Stimulated activated CD8-positive, alpha-beta memory T cell treated with anti-CD3 and anti-CD28 coated beads, Interleukin-7, amount 100 ng/mL, for 48 hours (primary cell): ENCODE data around the gene UNCX.

ENCODE experiments used
- DNase-seq, 2 donors: peaks; one replicate each; pipeline ENCODE4 v3.0.0-alpha.2; 2020; ENCODE audit warnings: low read depth in 1 of 2; ENCODE audit errors: extremely low read depth in 1 of 2

Gene UNCX

GRCh38 chr7:1214516-1214915 lies 18.2 kb upstream of the UNCX start:
- DNase-seq, result no peak

DNA sequence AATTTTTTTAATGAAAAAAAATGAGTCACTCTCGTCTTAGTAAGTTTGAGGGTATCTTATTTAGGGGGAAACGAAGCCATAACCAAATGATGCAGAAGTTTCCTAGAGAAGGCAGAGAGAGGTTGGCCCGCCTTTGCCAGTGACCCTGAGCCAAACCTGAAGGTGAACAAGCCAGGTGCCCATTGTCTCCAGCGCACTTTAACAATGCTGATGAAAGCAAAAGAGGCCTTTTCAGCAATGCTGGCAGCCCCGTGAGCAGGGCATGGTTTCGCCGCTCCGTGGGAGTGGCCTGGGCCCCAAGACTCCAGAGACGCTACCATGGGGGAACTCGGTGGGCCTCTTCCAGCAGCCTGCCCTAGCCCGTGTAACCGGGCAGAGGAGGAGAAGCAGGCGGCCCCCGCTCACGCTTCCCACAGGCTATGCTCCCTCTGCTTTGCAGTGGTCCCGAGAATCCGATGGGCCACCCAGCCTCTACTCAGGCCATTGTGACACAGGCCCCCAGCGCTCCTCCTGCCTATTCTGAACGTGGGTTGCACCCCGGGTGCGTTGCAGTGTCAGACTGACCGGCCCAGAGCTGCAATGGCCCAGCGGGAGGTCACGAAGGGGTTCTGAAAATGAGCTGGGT lies 14.0 kb upstream of the UNCX start:
- DNase-seq, result no peak

- DNase-seq, result no peak
Measured at GRCh38 chr7:1219498-1219897, 13.2 kb upstream of the UNCX start.

DNA sequence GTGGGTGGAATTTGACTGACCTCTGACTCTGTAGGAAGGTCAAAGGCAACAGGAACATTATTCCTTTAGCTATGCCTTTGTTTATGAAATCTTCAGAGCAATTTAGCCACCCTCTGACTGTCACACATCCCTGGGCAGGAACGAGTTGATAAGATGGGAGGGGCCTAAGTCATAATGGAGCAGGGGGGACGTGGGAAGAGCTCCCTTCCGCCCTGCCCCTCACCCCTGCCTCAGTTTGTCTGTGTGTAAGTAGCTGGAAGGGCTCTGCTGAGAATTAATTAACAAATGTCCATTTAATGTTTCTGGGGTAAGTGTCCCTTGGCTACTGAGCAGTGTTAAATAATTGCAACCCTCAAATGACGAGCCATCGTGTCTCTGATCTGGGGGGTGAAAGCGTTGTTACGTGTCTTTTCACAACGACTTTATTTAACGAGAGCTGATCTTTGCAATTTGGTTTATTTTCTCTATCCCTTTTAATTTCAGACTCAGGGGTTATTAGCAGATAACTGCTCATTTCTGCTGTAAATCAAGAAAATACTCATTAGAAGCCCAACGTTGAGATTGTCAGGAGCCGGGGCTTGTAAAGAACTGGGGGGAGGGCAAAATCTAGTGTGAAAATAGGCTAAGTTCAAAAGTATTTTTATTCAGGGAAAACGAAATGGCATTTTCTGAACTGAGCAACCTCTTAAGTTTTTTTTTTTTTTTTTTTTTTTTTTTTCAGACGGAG lies 12.5 kb upstream of the UNCX start:
- DNase-seq, result no peak

DNA sequence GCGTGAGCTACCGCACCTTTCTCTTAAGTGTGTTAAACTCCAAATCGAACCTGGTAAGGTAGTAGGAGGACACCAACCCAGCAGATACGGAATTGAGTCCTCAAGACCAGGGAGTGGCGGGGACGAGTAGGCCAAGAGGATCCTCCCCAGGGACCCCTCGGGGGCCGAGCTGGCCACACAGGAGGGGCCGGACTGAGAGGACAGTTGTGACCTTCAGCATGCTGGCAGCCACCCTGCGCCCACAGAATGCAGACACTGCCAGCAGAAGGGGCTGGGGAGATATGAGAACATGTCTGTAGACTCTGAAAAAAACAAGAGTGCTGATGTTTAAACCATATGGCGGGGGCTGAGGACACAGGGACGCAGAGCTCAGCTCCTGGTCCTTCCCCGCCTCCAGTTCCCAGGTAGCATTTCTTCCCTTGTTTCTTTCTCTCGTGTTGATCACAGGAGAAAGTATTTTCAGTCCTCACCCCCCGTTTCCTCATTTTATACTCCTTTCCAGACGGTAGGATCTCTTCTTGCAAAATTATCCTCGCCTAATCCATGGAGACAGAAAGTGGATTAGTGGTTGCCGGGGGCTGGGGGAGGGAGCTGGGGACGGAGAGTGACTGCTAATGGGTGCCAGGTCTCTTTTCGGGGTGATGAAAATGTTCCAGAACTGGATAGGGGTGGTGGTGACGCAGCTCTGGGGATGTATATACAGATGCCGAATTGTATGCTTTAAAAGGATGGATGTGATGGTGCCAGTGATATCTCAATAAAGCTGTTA lies 11.5 kb upstream of the UNCX start:
- no peak for DNase-seq

DNA sequence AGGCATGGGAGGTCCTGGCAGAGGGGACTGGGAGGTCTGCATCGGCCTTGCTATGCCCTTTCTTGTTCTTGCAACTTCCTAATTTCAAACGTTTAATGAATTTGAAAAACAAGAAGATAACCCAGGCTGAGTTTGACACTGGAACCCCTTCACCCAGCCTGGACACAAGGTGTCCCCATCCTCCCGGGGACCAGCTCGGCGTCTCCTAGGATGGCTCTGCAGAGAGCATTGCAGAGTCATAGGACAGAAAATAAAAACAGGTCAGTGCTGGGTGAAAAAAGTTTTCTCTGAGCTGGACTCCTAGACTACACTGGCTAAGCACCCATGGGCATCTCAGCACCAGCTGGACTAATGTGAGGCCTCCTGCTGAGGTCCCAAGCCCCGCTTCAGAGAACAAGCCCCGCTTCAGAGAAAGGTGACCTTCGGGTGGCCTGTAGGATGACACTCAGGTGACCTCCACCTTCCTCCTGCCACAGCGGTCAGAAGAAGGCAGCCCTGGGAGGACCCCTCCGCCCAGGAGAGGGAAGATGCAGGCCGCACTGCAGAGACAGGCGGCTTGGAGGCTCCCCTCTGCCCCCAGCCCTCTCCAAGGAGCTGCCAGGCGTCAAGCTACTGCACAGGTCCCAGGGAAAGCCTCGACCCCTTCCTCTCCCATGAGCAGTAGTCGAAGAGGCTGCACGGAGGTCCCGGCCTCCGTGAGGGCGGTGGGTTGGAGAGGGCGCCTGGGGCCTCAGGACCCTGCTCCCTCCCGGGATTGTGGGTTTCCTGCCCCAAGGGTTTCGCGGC lies 9.3 kb upstream of the UNCX start:
- DNase-seq, result no peak

DNA sequence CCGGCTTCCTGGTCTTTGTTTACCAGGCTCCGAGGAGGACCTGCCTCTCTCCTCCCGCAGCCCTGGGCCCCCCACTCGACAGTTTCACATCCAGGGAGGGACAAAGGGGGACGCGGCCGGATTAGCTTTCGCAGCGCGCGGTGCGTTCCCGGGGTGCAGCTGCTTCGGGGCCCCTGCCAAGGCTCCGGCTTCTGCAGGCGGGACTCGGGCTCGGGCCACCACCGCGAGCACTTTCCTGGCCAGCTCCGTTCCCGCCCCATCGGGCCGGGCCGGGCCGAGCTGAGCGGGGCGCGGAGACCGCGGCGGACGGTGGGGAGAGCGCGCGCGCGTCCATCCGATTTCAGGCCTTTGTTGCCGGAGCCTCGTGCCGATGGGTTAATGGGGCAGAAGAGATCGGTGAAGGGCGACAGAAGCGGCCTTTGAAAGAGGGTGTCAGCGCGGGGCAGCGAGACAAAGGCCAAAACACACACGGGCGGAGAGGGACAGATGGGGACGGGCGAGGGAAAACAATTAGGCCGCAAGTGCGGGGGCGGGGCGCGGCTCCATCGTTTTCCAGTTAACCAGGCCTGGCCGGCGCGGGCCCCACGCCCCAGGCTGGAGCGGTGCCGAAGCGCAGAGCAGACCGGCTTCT lies 8.5 kb upstream of the UNCX start:
- DNase-seq, result no peak

- DNase-seq, result no peak
Measured at GRCh38 chr7:1225030-1225429, 7.6 kb upstream of the UNCX start.

GRCh38 chr7:1225441-1226185 lies 7.1 kb upstream of the UNCX start:
- DNase-seq, result no peak

- no peak for DNase-seq
Measured at GRCh38 chr7:1226186-1226901, 6.3 kb upstream of the UNCX start.

DNA sequence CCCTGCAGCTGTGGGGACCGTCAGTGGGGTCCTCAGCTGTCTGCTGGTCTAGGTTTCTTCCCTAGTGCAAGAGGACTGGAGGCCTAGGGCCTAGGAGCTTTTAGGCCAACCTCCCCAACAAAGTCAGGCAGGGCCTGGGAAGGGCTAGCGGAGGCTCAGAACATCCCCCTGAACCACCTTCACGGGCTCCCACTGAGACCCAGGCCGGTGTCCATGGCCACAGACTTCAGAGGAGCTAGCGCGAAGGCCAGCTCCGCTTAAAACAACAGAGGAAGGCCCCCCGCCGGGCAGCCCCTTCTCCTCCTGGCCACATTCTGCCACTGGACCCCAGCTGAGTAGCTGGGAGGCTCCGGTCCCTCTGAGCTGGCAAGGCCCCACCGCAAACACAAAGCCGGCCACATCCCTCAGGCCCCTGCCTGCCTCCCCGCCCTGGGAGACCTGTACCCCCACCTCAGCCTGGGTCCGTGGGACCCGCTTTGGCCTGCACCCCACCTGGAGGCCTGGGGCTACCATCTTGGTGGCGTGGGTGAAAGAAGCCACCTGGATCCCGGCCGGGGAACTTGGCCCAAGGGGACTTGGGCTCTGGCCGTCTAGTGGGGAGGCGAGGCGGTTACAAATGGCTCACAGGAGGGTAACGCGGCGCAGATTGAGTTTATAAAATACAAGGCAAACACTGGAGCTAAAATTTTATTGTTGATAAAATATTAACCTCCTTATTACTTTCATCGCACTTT lies 5.4 kb upstream of the UNCX start:
- no peak for DNase-seq

DNA sequence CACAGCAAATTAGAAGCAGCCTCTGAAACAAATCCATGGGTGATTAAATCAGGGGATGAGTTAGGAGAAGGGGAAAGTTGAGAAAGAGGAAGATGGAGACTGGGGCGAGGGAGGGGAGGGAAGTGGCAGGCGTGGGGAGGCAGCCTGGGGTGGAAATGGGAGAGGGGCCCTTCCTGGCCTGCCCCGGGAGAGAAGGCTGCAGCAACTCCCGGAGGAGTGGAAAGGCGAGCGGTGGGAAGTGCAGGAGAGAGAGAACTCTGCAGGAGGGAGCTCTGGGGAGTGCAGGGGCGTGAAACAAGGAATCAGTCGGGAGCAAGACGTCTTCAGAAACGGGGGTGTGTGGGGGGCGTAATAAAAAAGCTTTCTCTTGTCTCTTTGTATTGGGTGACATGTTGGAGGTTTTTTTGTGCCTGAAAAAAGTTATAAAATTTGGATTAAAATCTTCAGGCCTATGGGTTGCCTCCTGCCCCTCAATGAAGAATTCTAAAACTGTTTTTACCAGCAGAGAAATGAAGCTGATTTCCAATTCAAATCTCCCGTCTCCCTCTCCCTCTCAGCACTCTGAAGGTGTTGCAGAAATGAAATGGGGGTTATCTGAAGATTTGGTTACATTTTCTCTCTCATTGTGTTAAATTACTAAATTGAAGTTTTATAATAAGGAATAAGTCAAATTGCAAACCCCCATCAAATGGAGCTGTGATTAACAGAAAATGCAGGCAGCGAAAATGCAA lies 4.7 kb upstream of the UNCX start:
- no peak for DNase-seq

- no peak for DNase-seq
Measured at GRCh38 chr7:1228545-1229201, 4.0 kb upstream of the UNCX start.

DNA sequence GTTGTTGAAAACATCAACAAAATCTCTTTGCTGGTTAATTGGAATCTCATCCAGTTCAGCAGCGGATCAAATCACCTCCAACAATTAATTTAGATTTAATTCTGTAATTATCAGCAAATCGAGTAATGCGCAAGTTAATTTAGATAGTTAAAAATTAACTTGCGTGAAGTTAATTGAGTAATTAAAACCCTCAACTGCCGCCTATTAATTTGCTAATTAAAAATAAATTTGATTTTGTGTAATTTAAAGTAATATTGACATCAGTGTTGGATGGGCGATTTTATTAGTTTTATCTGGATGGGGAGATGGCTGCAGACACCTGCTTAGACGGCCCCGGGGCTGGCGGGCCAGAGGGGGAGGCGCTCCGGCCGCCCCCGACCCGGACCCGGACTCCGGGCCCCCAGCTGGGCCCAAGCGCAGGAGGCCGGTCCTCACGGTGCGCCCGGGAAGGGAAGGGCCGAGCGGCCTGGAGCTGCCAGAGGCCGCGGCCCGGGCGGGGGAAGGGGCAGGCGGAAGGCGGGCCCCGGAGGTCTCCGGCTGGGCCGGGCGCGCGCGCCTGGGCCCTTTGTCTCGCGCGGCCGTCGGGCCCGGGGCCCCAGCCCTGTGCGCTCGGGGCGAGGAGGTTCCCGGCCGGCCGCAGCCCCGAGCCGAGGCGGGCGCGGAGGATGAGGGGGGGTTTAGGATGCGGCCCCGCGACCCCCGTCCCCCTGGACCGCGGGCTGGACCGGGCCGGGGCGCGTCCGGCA lies 3.3 kb upstream of the UNCX start:
- no peak for DNase-seq

GRCh38 chr7:1229956-1230355 lies 2.7 kb upstream of the UNCX start:
- DNase-seq, result no peak

GRCh38 chr7:1230411-1231213 lies 2.1 kb upstream of the UNCX start:
- DNase-seq, result no peak
